ENCODE data around the gene CYP3A5. TPM values are rescaled to one million over a fixed set of nuclear protein-coding genes. Genes with fewer than 3 reads are reported as not detected.
"Not testable (repeated sequence)": the region's sequence is repeated elsewhere in the genome, so short reads cannot be mapped to it uniquely, and the experiment has no call there.

Gene CYP3A5
- total and polyA plus RNA-seq, 2 of the 8 experiments (the other 6 are each of a cell fraction or from before 2014, with no cell fraction given): 0.06 TPM; not detected in 1

GRCh38 chr7:99692563-99692962 lies 12.8 kb upstream of the CYP3A5 start:
- WGBS, 2 experiments (ENCODE audit: extremely low coverage in 1 of 2, insufficient coverage in 1 of 2, insufficient read length in 1 of 2, insufficient replicate concordance in 2 of 2, low coverage in 1 of 2, low lambda C conversion rate in 2 of 2, missing lambda C conversion rate in 1 of 2): 94% methylated on average over 6 of the region's 6 CpGs; no CpG with 5 or more reads in 1 of the 2 experiments
- FAIRE-seq; H2BK120ac ChIP-seq (replicated peaks; ENCODE audit: low read depth, low read length); H3K4ac ChIP-seq (replicated peaks; ENCODE audit: insufficient read length, low read depth, low read length); H2BK20ac ChIP-seq (ENCODE audit: low read length); H3K56ac ChIP-seq (replicated peaks; ENCODE audit: insufficient read length, low read depth, low read length); H3K9me3 ChIP-seq (ENCODE audit: insufficient read depth in 2 of 2, low read depth in 1 of 2, low read length in 1 of 2); H3K9ac ChIP-seq (replicated peaks in 1 of 4; ENCODE audit: extremely low read depth in 1 of 4, low read depth in 3 of 4, low read length in 3 of 4); H3K23ac ChIP-seq (ENCODE audit: insufficient read length); DNase-seq (ENCODE audit: low read depth in 1 of 2, low spot score in 2 of 2); H3K23me2 ChIP-seq (ENCODE audit: low read depth, low read length); H3K4me2 ChIP-seq (ENCODE audit: insufficient read depth in 1 of 2, low read depth in 2 of 2, low read length in 2 of 2); H3K27me3 ChIP-seq (replicated peaks in 1 of 4; ENCODE audit: control insufficient read depth in 3 of 4, extremely low read depth in 1 of 4, insufficient read depth in 3 of 4, low read length in 3 of 4); H2BK12ac ChIP-seq (ENCODE audit: low read depth, low read length); H3K14ac ChIP-seq (ENCODE audit: insufficient read length); H2BK15ac ChIP-seq (ENCODE audit: low read length); H3K36me3 ChIP-seq (ENCODE audit: control insufficient read depth in 2 of 4, insufficient read depth in 4 of 4, low read length in 3 of 4); H4K8ac ChIP-seq (ENCODE audit: extremely low read depth, insufficient read depth, low read length); H3K18ac ChIP-seq (ENCODE audit: extremely low read depth, low read length); H4K5ac ChIP-seq (ENCODE audit: insufficient read length, low read depth, low read length); H2BK5ac ChIP-seq (ENCODE audit: low read depth, low read length); H4K91ac ChIP-seq (replicated peaks; ENCODE audit: insufficient read length, low read length); H3K79me2 ChIP-seq (ENCODE audit: control insufficient read depth in 1 of 2, insufficient read depth in 2 of 2, low read length in 2 of 2); H3K27ac ChIP-seq (ENCODE audit: low read depth, low read length); H3K4me3 ChIP-seq (ENCODE audit: extremely low read depth in 1 of 4, insufficient read depth in 2 of 4, low read depth in 3 of 4, low read length in 4 of 4); H4K20me1 ChIP-seq (replicated peaks in 1 of 2; ENCODE audit: control insufficient read depth in 1 of 2, insufficient read depth in 2 of 2, low read length in 2 of 2); H3K79me1 ChIP-seq (ENCODE audit: low read depth, low read length); H2AK5ac ChIP-seq (ENCODE audit: low read depth, low read length); H2AFZ ChIP-seq (ENCODE audit: low read length); H3K4me1 ChIP-seq (replicated peaks in 1 of 4; ENCODE audit: control insufficient read depth in 3 of 4, insufficient read depth in 4 of 4, low read length in 3 of 4): not testable (repeated sequence)
- POLR2A ChIA-PET (ENCODE audit: partially characterized antibody): interaction anchor here (0.6 kb wide), 1 partner anchor 42 kb away, joined by 3 read pairs; no protein-coding TSS in a partner anchor
- CTCF ChIA-PET (ENCODE audit: partially characterized antibody): interaction anchor here (1.6 kb wide), 1 partner anchor 11 kb away, joined by 6 read pairs; no protein-coding TSS in a partner anchor

DNA sequence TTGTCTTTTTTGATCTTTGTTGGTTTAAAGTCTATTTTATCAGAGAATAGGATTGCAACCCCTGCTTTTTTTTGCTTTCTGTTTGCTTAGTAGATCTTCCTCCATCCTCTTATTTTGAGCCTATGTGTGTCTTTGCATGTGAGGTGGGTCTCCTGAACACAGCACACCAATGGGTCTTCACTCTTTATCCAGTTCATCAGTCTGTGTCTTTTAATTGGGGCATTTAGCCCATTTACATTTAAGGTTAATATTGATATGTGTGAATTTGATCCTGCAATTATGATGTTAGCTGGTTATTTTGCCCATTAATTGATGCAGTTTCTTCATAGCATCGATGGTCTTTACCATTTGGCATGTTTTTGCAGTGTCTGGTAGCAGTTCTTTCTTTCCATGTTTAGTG lies 11.9 kb upstream of the CYP3A5 start:
- CTCF ChIA-PET (ENCODE audit: partially characterized antibody): interaction anchor here (0.8 kb wide), 1 partner anchor 508 kb away, joined by 3 read pairs; no protein-coding TSS in a partner anchor
- not testable (repeated sequence) for FAIRE-seq; H3K4ac ChIP-seq (replicated peaks; ENCODE audit: insufficient read length, low read depth, low read length)

More for the DNA sequence above, 11.9 kb upstream of the CYP3A5 start:
- H3K9me3 ChIP-seq (ENCODE audit: insufficient read depth in 2 of 2, low read depth in 1 of 2, low read length in 1 of 2); H2BK20ac ChIP-seq (ENCODE audit: low read length); POLR2A ChIA-PET (ENCODE audit: partially characterized antibody); H4K20me1 ChIP-seq (replicated peaks in 1 of 2; ENCODE audit: control insufficient read depth in 1 of 2, insufficient read depth in 2 of 2, low read length in 2 of 2); H2AFZ ChIP-seq (ENCODE audit: low read length); H2BK15ac ChIP-seq (ENCODE audit: low read length); H2BK12ac ChIP-seq (ENCODE audit: low read depth, low read length); H3K27ac ChIP-seq (ENCODE audit: low read depth, low read length); H4K8ac ChIP-seq (ENCODE audit: extremely low read depth, insufficient read depth, low read length); H3K23ac ChIP-seq (ENCODE audit: insufficient read length); H3K79me2 ChIP-seq (ENCODE audit: control insufficient read depth in 1 of 2, insufficient read depth in 2 of 2, low read length in 2 of 2); H3K23me2 ChIP-seq (ENCODE audit: low read depth, low read length); H3K9ac ChIP-seq (replicated peaks in 1 of 4; ENCODE audit: extremely low read depth in 1 of 4, low read depth in 3 of 4, low read length in 3 of 4); H2BK120ac ChIP-seq (replicated peaks; ENCODE audit: low read depth, low read length); H3K4me1 ChIP-seq (replicated peaks in 1 of 4; ENCODE audit: control insufficient read depth in 3 of 4, insufficient read depth in 4 of 4, low read length in 3 of 4); H3K4me2 ChIP-seq (ENCODE audit: insufficient read depth in 1 of 2, low read depth in 2 of 2, low read length in 2 of 2); DNase-seq (ENCODE audit: low read depth in 1 of 2, low spot score in 2 of 2); H3K56ac ChIP-seq (replicated peaks; ENCODE audit: insufficient read length, low read depth, low read length); H2BK5ac ChIP-seq (ENCODE audit: low read depth, low read length); H3K14ac ChIP-seq (ENCODE audit: insufficient read length); H2AK5ac ChIP-seq (ENCODE audit: low read depth, low read length); H3K4me3 ChIP-seq (ENCODE audit: extremely low read depth in 1 of 4, insufficient read depth in 2 of 4, low read depth in 3 of 4, low read length in 4 of 4); H3K27me3 ChIP-seq (replicated peaks in 1 of 4; ENCODE audit: control insufficient read depth in 3 of 4, extremely low read depth in 1 of 4, insufficient read depth in 3 of 4, low read length in 3 of 4); H3K79me1 ChIP-seq (ENCODE audit: low read depth, low read length); H4K91ac ChIP-seq (replicated peaks; ENCODE audit: insufficient read length, low read length); H3K18ac ChIP-seq (ENCODE audit: extremely low read depth, low read length); H3K36me3 ChIP-seq (ENCODE audit: control insufficient read depth in 2 of 4, insufficient read depth in 4 of 4, low read length in 3 of 4); H4K5ac ChIP-seq (ENCODE audit: insufficient read length, low read depth, low read length): not testable (repeated sequence)
- WGBS, 2 experiments (ENCODE audit: extremely low coverage in 1 of 2, insufficient coverage in 1 of 2, insufficient read length in 1 of 2, insufficient replicate concordance in 2 of 2, low coverage in 1 of 2, low lambda C conversion rate in 2 of 2, missing lambda C conversion rate in 1 of 2): 100% methylated on average over 1 of the region's 1 CpG; no CpG with 5 or more reads in 1 of the 2 experiments

All from H1 (cell line).